Psoas muscle (tissue), 8 donors: ENCODE results near the gene PDE5A. TPM values are rescaled to one million over a fixed set of nuclear protein-coding genes. Genes with fewer than 3 reads are reported as not detected.

Source experiments
- ATAC-seq, 4 donors: fragments of 200-7000 bp; cut with Tn5 transposase; one replicate each; pipeline ENCODE4 v1.9.1; 2020; ENCODE audit warnings: moderate library complexity in 3 of 4, mild to moderate bottlenecking in 2 of 4
- DNase-seq, 2 donors: peaks; one replicate each; pipeline ENCODE4 v3.0.0-alpha.2; 2020
- H3K27ac ChIP-seq: fragments of 200-600 bp; one replicate; pipeline ENCODE4 v1.8.0; 2022
- H3K27me3 ChIP-seq, 3 donors: fragments of 200-600 bp in 1 of 3; one replicate each; pipeline versions ENCODE4 v1.6.1 to v1.8.0; 2013 to 2022; ENCODE audit warnings: low read length in 2 of 3, mild to moderate bottlenecking in 2 of 3, moderate library complexity in 1 of 3; ENCODE audit not compliant: insufficient read depth in 3 of 3
- H3K36me3 ChIP-seq, 2 donors: fragments of 200-600 bp in 1 of 2; one replicate each; pipeline versions ENCODE4 v1.6.1 to v1.8.0; 2013 to 2022; ENCODE audit warnings: low read depth in 1 of 2, mild to moderate bottlenecking in 1 of 2, moderate library complexity in 1 of 2; ENCODE audit not compliant: insufficient read depth in 1 of 2
- H3K4me1 ChIP-seq: fragments of 200-600 bp; one replicate; pipeline ENCODE4 v1.8.0; 2022
- H3K4me3 ChIP-seq: fragments of 200-600 bp; one replicate; pipeline ENCODE4 v1.8.0; 2022; ENCODE audit warnings: mild to moderate bottlenecking
- H3K9me3 ChIP-seq: fragments of 200-600 bp; one replicate; pipeline ENCODE4 v1.8.0; 2022
- WGBS, 3 donors: extraction: QIAGEN DNeasy Blood & Tissue Kit; methylation state at CpG; one replicate each; pipeline versions ENCODE4 v1.1.6 to v1.1.7; 2013; 5-methylcytosine and 5-hydroxymethylcytosine counted together
- intact Hi-C, 2 donors: fragments of 100-400 bp; cut with DNase I; formaldehyde crosslinking; loops; one replicate each; pipeline versions ENCODE4 v1.11.0 to v1.14.2; 2022
- polyA plus RNA-seq, 3 donors: library from polyadenylated mRNA; stranded (reverse); fragments of 200-250 nt; gene quantifications; one replicate each; pipeline ENCODE4 v1.2.3, GENCODE V29; 2013
- total RNA-seq, 4 donors: library from RNA; stranded (reverse); fragmentation: NEBNext Ultra II Directional in 2 of 4; extraction: Animal tissue kit (Norgen Biotek cat#: 25700) in 2 of 4; gene quantifications; one replicate each; pipeline versions ENCODE4 v1.2.1 to v1.2.4, GENCODE V29; 2021 to 2023
- TF ChIP-seq, protein P1 (sequence below): fragments of 200-600 bp; IDR thresholded peaks from one replicate; pipeline ENCODE4 v1.8.0; 2022; ENCODE audit warnings: antibody characterized with exemption
- donor health status: healthy with polysubstance abuse.
- donor health status: DM: no; HTN: no; CAD: no; lungs with moderate emphysema.
- donor health status: Bipolar disorder and iron deficiency.
- donor health status: healthy.
- donor health status: DM: yes; HTN: yes; CAD: no.
- donor health status: DM: no; HTN: no; CAD: no.
- donor health status: DM: no; HTN: no; CAD: no.
- donor health status: DM: yes; HTN: yes; CAD: no.

Gene PDE5A
- total and polyA plus RNA-seq, 7 donors = 0.60 to 21.1 (median 4.4) TPM

DNA sequence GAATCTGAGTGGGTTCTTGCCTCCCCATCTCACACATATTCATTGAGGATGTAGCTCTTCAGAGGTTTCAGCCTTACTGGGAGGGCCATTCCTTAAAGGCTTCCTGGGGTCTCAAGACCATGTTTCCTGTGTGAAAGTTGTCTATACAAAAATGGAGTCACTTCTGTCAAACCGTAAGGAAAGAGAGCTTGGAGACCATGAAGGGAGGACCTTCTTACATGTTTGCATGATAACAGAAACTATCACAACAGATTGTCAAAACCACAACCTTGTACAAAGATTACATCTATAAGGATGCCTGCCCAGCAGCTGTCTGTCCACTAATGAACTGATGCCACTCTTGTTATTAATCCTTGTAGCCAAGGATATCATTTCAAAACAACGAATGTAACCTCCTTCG lies 139.3 kb downstream of the PDE5A start:
- H3K4me1 ChIP-seq = no peaks in the 10 kb centered on the region
- H3K4me3 ChIP-seq = no peak overlapping the region
- 80 to 92% (median 82%) methylated on average over 3 of the region's 3 CpGs for WGBS, 3 donors
- ATAC-seq (no peak), DNase-seq (no peak)
- TF ChIP-seq, protein P1, sequence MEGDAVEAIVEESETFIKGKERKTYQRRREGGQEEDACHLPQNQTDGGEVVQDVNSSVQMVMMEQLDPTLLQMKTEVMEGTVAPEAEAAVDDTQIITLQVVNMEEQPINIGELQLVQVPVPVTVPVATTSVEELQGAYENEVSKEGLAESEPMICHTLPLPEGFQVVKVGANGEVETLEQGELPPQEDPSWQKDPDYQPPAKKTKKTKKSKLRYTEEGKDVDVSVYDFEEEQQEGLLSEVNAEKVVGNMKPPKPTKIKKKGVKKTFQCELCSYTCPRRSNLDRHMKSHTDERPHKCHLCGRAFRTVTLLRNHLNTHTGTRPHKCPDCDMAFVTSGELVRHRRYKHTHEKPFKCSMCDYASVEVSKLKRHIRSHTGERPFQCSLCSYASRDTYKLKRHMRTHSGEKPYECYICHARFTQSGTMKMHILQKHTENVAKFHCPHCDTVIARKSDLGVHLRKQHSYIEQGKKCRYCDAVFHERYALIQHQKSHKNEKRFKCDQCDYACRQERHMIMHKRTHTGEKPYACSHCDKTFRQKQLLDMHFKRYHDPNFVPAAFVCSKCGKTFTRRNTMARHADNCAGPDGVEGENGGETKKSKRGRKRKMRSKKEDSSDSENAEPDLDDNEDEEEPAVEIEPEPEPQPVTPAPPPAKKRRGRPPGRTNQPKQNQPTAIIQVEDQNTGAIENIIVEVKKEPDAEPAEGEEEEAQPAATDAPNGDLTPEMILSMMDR = no peak
- H3K27me3 ChIP-seq = no peaks in the 10 kb centered on the region
- intact Hi-C loops = no loop called here
- no peak overlapping the region for H3K27ac ChIP-seq
- peaks cover 0 to 16% of the 10 kb centered on the region in 2 donors for H3K36me3 ChIP-seq
- no peaks in the 10 kb centered on the region for H3K9me3 ChIP-seq

- Histone ChIP-seq H3K4me1 (no peaks in the 10 kb centered on the region), H3K9me3 (no peaks in the 10 kb centered on the region), H3K27ac (no peak overlapping the region), H3K4me3 (no peak overlapping the region), H3K27me3 (no peaks in the 10 kb centered on the region), H3K36me3 (peaks cover 7 to 31% of the 10 kb centered on the region in 2 donors)
- ATAC-seq (no peak), DNase-seq (no peak)
- intact Hi-C loops = no loop called here
- TF ChIP-seq, protein P1 = no peak
- WGBS, 3 donors = 96 to 97% (median 97%) methylated on average over 1 of the region's 1 CpG
Observed at GRCh38 chr4:119480331-119480730, 148.3 kb downstream of the PDE5A start.

- Histone ChIP-seq H3K36me3 (peaks cover 7 to 35% of the 10 kb centered on the region in 2 donors), H3K27ac (no peak overlapping the region), H3K4me3 (no peak overlapping the region), H3K27me3 (no peaks in the 10 kb centered on the region), H3K4me1 (no peaks in the 10 kb centered on the region), H3K9me3 (no peaks in the 10 kb centered on the region)
- ATAC-seq = no peak
- no peak for DNase-seq
- TF ChIP-seq, protein P1 = no peak
- intact Hi-C loops = no loop called here
Observed at GRCh38 chr4:119479835-119480234, 148.8 kb downstream of the PDE5A start.

DNA sequence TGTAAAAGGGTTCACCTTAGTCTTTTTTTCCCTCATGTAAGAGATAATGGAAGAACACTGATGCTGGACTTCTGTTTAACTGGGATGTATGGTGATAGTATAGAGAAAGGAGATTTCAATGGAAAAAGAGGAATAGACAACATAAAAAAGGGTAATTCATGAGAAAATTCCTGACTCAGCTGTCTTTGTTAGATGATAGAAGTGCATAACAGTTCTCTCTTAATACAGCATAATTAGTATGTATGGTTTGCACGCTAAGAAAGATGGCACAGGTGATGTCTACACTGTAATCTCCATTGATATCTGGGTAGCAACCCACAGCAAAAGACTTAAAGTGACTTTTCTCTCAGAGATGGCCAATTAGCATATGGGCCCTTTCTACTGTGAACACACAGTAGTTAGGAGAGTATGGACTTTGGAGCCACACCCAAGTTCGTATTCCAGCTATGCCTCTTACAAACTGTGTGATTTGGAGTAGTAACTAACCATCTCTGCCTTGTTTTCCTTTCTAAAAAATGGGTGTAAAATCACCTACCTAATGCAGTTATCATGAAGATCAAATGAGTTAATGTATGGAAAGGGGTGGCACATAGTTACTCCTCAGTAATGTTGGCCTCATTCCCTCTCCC lies 149.3 kb downstream of the PDE5A start:
- Histone ChIP-seq H3K4me3 (no peak overlapping the region), H3K27ac (no peak overlapping the region), H3K9me3 (no peaks in the 10 kb centered on the region), H3K27me3 (no peaks in the 10 kb centered on the region), H3K4me1 (no peaks in the 10 kb centered on the region), H3K36me3 (peaks cover 7 to 40% of the 10 kb centered on the region in 2 donors)
- DNase-seq = no peak
- intact Hi-C loops = no loop called here
- ATAC-seq = no peak
- WGBS, 3 donors = 96 to 100% (median 98%) methylated on average over 2 of the region's 2 CpGs
- TF ChIP-seq, protein P1 = no peak
